MCF 10A (cell line): ENCODE results near the gene MREG. TPM values are rescaled to one million over a fixed set of nuclear protein-coding genes. Genes with fewer than 3 reads are reported as not detected.

Experiments
- BruUV-seq: library from RNA; stranded (reverse); fragments of 400-500 nt; replicated peaks from 2 replicates; lab custom pipeline; 2021; lab: Mats Ljungman, UMichigan
- CTCF ChIA-PET: fragments of 300-600 bp; sonication (Branson Sonifier 250); formaldehyde crosslinking; extraction: SDS; loops from one replicate; lab custom pipeline; 2021; ENCODE audit warnings: antibody characterized with exemption, inconsistent platforms; lab: Yijun Ruan, JAX
- POLR2A ChIA-PET: fragments of 300-600, 350-650 bp; sonication (Branson Sonifier 250); formaldehyde crosslinking; extraction: SDS; loops from one replicate; lab custom pipeline; 2020; ENCODE audit warnings: antibody characterized with exemption, inconsistent platforms; lab: Yijun Ruan, JAX
- DNase-seq: peaks from one replicate; pipeline ENCODE4 v3.0.0-alpha.2; 2018; ENCODE audit not compliant: unreplicated experiment
- H3K27ac Mint-ChIP-seq: one replicate; pipeline ENCODE4 v1.8.0; 2022; ENCODE audit warnings: mild to moderate bottlenecking, low read depth, mixed read lengths; ENCODE audit not compliant: unreplicated experiment
- H3K27me3 Mint-ChIP-seq: one replicate; pipeline ENCODE4 v1.8.0; 2022; ENCODE audit warnings: mixed read lengths; ENCODE audit not compliant: insufficient read depth, unreplicated experiment
- H3K36me3 Mint-ChIP-seq: one replicate; pipeline ENCODE4 v1.8.0; 2022; ENCODE audit warnings: mild to moderate bottlenecking, moderate library complexity, mixed read lengths; ENCODE audit not compliant: insufficient read depth, unreplicated experiment
- H3K4me1 Mint-ChIP-seq: one replicate; pipeline ENCODE4 v1.8.0; 2022; ENCODE audit warnings: mixed read lengths; ENCODE audit not compliant: insufficient read depth, unreplicated experiment
- H3K4me3 Mint-ChIP-seq: one replicate; pipeline ENCODE4 v1.8.0; 2022; ENCODE audit warnings: mild to moderate bottlenecking, moderate library complexity, mixed read lengths; ENCODE audit not compliant: unreplicated experiment
- H3K9me3 Mint-ChIP-seq: one replicate; pipeline ENCODE4 v1.8.0; 2022; ENCODE audit warnings: mixed read lengths; ENCODE audit not compliant: unreplicated experiment
- CTCF ChIP-seq: fragments of 200-600 bp; IDR thresholded peaks from one replicate; pipeline ENCODE4 v1.8.0; 2022; ENCODE audit warnings: antibody characterized with exemption, mild to moderate bottlenecking; ENCODE audit not compliant: unreplicated experiment
- intact Hi-C: fragments of 100-400 bp; cut with micrococcal nuclease; formaldehyde crosslinking; loops from 2 replicates; pipeline ENCODE4 v1.14.1; 2022
- total RNA-seq: library from RNA; stranded (reverse); gene quantifications from 2 replicates; pipeline ENCODE4 v1.2.3, GENCODE V29; 2022

Gene MREG
- total RNA-seq, 1 experiment from 2014 or later = 10.4 TPM

GRCh38 chr2:215899141-215900074 is 113.9 kb downstream of the MREG start:
- no TSS peak for BruUV-seq
- Mint-ChIP-seq H3K9me3 (no peaks in the 10 kb centered on the region), H3K36me3 (no peaks in the 10 kb centered on the region), H3K4me3 (no peak overlapping the region), H3K27ac (peak overlapping the region; percentile 41), H3K27me3 (no peaks in the 10 kb centered on the region), H3K4me1 (peaks cover 48% of the 10 kb centered on the region)
- intact Hi-C loops = loop anchor here (5.0 kb wide), 3 partner anchors 67 to 447 kb away; no protein-coding TSS in a partner anchor
- CTCF ChIA-PET = interaction anchor here (0.6 to 1.1 kb wide), 5 partner anchors 23 to 911 kb away, joined by 3 to 5 read pairs (median 3); no protein-coding TSS in a partner anchor
- POLR2A ChIA-PET = interaction anchor here (0.6 to 0.7 kb wide), 2 partner anchors 66 to 588 kb away, joined by 4 read pairs; partner anchors contain the start of gene ATIC
- DNase-seq = peak; percentile 14
- no peak for TF ChIP-seq CTCF

DNA sequence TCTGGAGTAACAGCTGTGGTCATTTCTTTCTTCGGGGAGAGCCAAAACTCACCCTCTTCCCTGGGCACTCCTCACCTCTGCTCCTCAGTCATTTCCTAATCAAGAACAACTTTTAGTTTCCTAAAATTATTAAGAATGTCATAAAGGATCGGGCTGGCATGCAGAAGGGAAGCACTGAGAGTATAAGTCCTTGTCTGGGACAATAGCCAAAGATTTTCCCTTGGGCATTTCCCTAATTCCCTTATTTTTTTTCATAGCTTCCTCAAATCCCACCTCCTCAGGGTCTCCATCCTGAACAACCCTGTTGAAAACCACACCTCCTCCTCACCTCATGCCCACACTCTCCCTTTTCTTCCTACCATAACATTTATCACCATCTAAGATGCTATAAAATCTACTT is 115.0 kb downstream of the MREG start:
- Mint-ChIP-seq H3K4me1 (peaks cover 38% of the 10 kb centered on the region), H3K4me3 (no peak overlapping the region), H3K27me3 (no peaks in the 10 kb centered on the region), H3K36me3 (no peaks in the 10 kb centered on the region), H3K9me3 (no peaks in the 10 kb centered on the region), H3K27ac (no peak overlapping the region)
- ChIA-PET CTCF (interaction anchor here (1.1 kb wide), 1 partner anchor 57 kb away, joined by 3 read pairs; no protein-coding TSS in a partner anchor), POLR2A (no interaction called here)
- no peak for DNase-seq
- no TSS peak for BruUV-seq
- intact Hi-C loops = no loop called here
- no peak for TF ChIP-seq CTCF

- Mint-ChIP-seq H3K4me3 (no peak overlapping the region), H3K36me3 (no peaks in the 10 kb centered on the region), H3K9me3 (no peaks in the 10 kb centered on the region), H3K27me3 (no peaks in the 10 kb centered on the region), H3K27ac (no peak overlapping the region), H3K4me1 (peaks cover 29% of the 10 kb centered on the region)
- DNase-seq = no peak
- TF ChIP-seq CTCF = no peak
- CTCF ChIA-PET = interaction anchor here (0.7 to 1.0 kb wide), 2 partner anchors 21 to 34 kb away, joined by 3 to 4 read pairs; no protein-coding TSS in a partner anchor
- POLR2A ChIA-PET = interaction anchor here (0.5 kb wide), 1 partner anchor 398 kb away, joined by 3 read pairs; no protein-coding TSS in a partner anchor
- no TSS peak for BruUV-seq
- intact Hi-C loops = no loop called here
These were observed 116.4 kb downstream of the MREG start for GRCh38 chr2:215896921-215897320.

GRCh38 chr2:215895330-215895729 is 118.0 kb downstream of the MREG start:
- Mint-ChIP-seq H3K27me3 (no peaks in the 10 kb centered on the region), H3K4me1 (peaks cover 19% of the 10 kb centered on the region), H3K27ac (no peak overlapping the region), H3K9me3 (no peaks in the 10 kb centered on the region), H3K4me3 (no peak overlapping the region), H3K36me3 (no peaks in the 10 kb centered on the region)
- TF ChIP-seq CTCF = no peak
- ChIA-PET CTCF (no interaction called here), POLR2A (no interaction called here)
- no TSS peak for BruUV-seq
- intact Hi-C loops = no loop called here
- DNase-seq = no peak
